ENCODE data around the gene AMOTL2.

AMOTL2 gene

GRCh38 chr3:134345202-134345601 is 29.0 kb downstream of the AMOTL2 start:
- WGBS (ENCODE audit: insufficient coverage): 100% methylated on average over 1 of the region's 1 CpG
- Histone ChIP-seq H3K27ac (ENCODE audit: insufficient read depth in 1 of 2, low read depth in 1 of 2, low read length in 2 of 2, poor library complexity in 1 of 2, severe bottlenecking in 2 of 2) (no peak overlapping the region), H3K27me3 (replicated peaks in 2 of 5; ENCODE audit: control insufficient read depth in 4 of 5, insufficient read depth in 5 of 5, low read length in 4 of 5) (no peaks in the 10 kb centered on the region), H3K4me3 (ENCODE audit: control insufficient read depth in 1 of 7, extremely low read depth in 1 of 7, insufficient read depth in 4 of 7, low read depth in 2 of 7, low read length in 6 of 7) (no peak overlapping the region), H3K36me3 (ENCODE audit: control insufficient read depth in 4 of 4, insufficient read depth in 4 of 4, low read length in 3 of 4) (no peaks in the 10 kb centered on the region), H3K4me1 (ENCODE audit: control extremely low read depth in 1 of 4, control insufficient read depth in 4 of 4, insufficient read depth in 4 of 4, low read length in 3 of 4) (peaks cover 0 to 12% (median 9%) of the 10 kb centered on the region in 4 experiments), H3K9me3 (ENCODE audit: control extremely low read depth in 1 of 5, control insufficient read depth in 4 of 5, insufficient read depth in 2 of 5, low read depth in 1 of 5, low read length in 4 of 5) (peaks cover 0 to 11% (median 5%) of the 10 kb centered on the region in 5 experiments)
- ChIA-PET POLR2A (no interaction called here), CTCF (interaction anchor here (0.6 to 3.1 kb wide), 9 partner anchors 9 to 126 kb away, joined by 3 to 12 read pairs (median 4); no protein-coding TSS in a partner anchor)
- no peak for DNase-seq

- Histone ChIP-seq H3K36me3 (ENCODE audit: control insufficient read depth in 4 of 4, insufficient read depth in 4 of 4, low read length in 3 of 4) (no peaks in the 10 kb centered on the region), H3K27me3 (replicated peaks in 2 of 5; ENCODE audit: control insufficient read depth in 4 of 5, insufficient read depth in 5 of 5, low read length in 4 of 5) (no peaks in the 10 kb centered on the region), H3K9me3 (ENCODE audit: control extremely low read depth in 1 of 5, control insufficient read depth in 4 of 5, insufficient read depth in 2 of 5, low read depth in 1 of 5, low read length in 4 of 5) (peaks cover 0 to 11% (median 5%) of the 10 kb centered on the region in 5 experiments), H3K4me3 (ENCODE audit: control insufficient read depth in 1 of 7, extremely low read depth in 1 of 7, insufficient read depth in 4 of 7, low read depth in 2 of 7, low read length in 6 of 7) (no peak overlapping the region), H3K4me1 (ENCODE audit: control extremely low read depth in 1 of 4, control insufficient read depth in 4 of 4, insufficient read depth in 4 of 4, low read length in 3 of 4) (peaks cover 0 to 12% (median 9%) of the 10 kb centered on the region in 4 experiments), H3K27ac (ENCODE audit: insufficient read depth in 1 of 2, low read depth in 1 of 2, low read length in 2 of 2, poor library complexity in 1 of 2, severe bottlenecking in 2 of 2) (no peak overlapping the region)
- WGBS (ENCODE audit: insufficient coverage): 56% methylated on average over 2 of the region's 2 CpGs
- ChIA-PET CTCF (interaction anchor here (0.8 to 3.1 kb wide), 6 partner anchors 8 to 125 kb away, joined by 3 to 12 read pairs (median 5); no protein-coding TSS in a partner anchor), POLR2A (no interaction called here)
- peak in 2 of 3 donors; percentile 68 to 81 for DNase-seq
Observed at GRCh38 chr3:134344560-134344959, 29.7 kb downstream of the AMOTL2 start.

GRCh38 chr3:134342259-134342658 is 32.0 kb downstream of the AMOTL2 start:
- Histone ChIP-seq H3K27me3 (replicated peaks in 2 of 5; ENCODE audit: control insufficient read depth in 4 of 5, insufficient read depth in 5 of 5, low read length in 4 of 5) (no peaks in the 10 kb centered on the region), H3K9me3 (ENCODE audit: control extremely low read depth in 1 of 5, control insufficient read depth in 4 of 5, insufficient read depth in 2 of 5, low read depth in 1 of 5, low read length in 4 of 5) (peaks cover 0 to 11% (median 5%) of the 10 kb centered on the region in 5 experiments), H3K27ac (ENCODE audit: insufficient read depth in 1 of 2, low read depth in 1 of 2, low read length in 2 of 2, poor library complexity in 1 of 2, severe bottlenecking in 2 of 2) (no peak overlapping the region), H3K4me1 (ENCODE audit: control extremely low read depth in 1 of 4, control insufficient read depth in 4 of 4, insufficient read depth in 4 of 4, low read length in 3 of 4) (peaks cover 0 to 12% (median 9%) of the 10 kb centered on the region in 4 experiments), H3K4me3 (ENCODE audit: control insufficient read depth in 1 of 7, extremely low read depth in 1 of 7, insufficient read depth in 4 of 7, low read depth in 2 of 7, low read length in 6 of 7) (no peak overlapping the region), H3K36me3 (ENCODE audit: control insufficient read depth in 4 of 4, insufficient read depth in 4 of 4, low read length in 3 of 4) (no peaks in the 10 kb centered on the region)
- ChIA-PET CTCF (no interaction called here), POLR2A (no interaction called here)
- WGBS (ENCODE audit: insufficient coverage): 94% methylated on average over 2 of the region's 9 CpGs
- no peak for DNase-seq

- no peak overlapping the region for H3K27ac ChIP-seq (ENCODE audit: insufficient read depth in 1 of 2, low read depth in 1 of 2, low read length in 2 of 2, poor library complexity in 1 of 2, severe bottlenecking in 2 of 2)
- DNase-seq: no peak
- ChIA-PET POLR2A (no interaction called here), CTCF (interaction anchor here (1.6 kb wide), 1 partner anchor 28 kb away, joined by 3 read pairs; no protein-coding TSS in a partner anchor)
- peaks cover 0 to 12% (median 9%) of the 10 kb centered on the region in 4 experiments for H3K4me1 ChIP-seq (ENCODE audit: control extremely low read depth in 1 of 4, control insufficient read depth in 4 of 4, insufficient read depth in 4 of 4, low read length in 3 of 4)
- WGBS (ENCODE audit: insufficient coverage): 94% methylated on average over 2 of the region's 2 CpGs
- H3K36me3 ChIP-seq (ENCODE audit: control insufficient read depth in 4 of 4, insufficient read depth in 4 of 4, low read length in 3 of 4): no peaks in the 10 kb centered on the region
- no peak overlapping the region for H3K4me3 ChIP-seq (ENCODE audit: control insufficient read depth in 1 of 7, extremely low read depth in 1 of 7, insufficient read depth in 4 of 7, low read depth in 2 of 7, low read length in 6 of 7)
- peaks cover 0 to 5% (median 0%) of the 10 kb centered on the region in 5 experiments for H3K9me3 ChIP-seq (ENCODE audit: control extremely low read depth in 1 of 5, control insufficient read depth in 4 of 5, insufficient read depth in 2 of 5, low read depth in 1 of 5, low read length in 4 of 5)
- no peaks in the 10 kb centered on the region for H3K27me3 ChIP-seq (replicated peaks in 2 of 5; ENCODE audit: control insufficient read depth in 4 of 5, insufficient read depth in 5 of 5, low read length in 4 of 5)
Observed at GRCh38 chr3:134341389-134341788, 32.9 kb downstream of the AMOTL2 start.

- Histone ChIP-seq H3K4me1 (ENCODE audit: control extremely low read depth in 1 of 4, control insufficient read depth in 4 of 4, insufficient read depth in 4 of 4, low read length in 3 of 4) (peaks cover 0 to 12% (median 9%) of the 10 kb centered on the region in 4 experiments), H3K9me3 (ENCODE audit: control extremely low read depth in 1 of 5, control insufficient read depth in 4 of 5, insufficient read depth in 2 of 5, low read depth in 1 of 5, low read length in 4 of 5) (peaks cover 0 to under 1% (median 0%) of the 10 kb centered on the region in 5 experiments), H3K4me3 (ENCODE audit: control insufficient read depth in 1 of 7, extremely low read depth in 1 of 7, insufficient read depth in 4 of 7, low read depth in 2 of 7, low read length in 6 of 7) (no peak overlapping the region), H3K27ac (ENCODE audit: insufficient read depth in 1 of 2, low read depth in 1 of 2, low read length in 2 of 2, poor library complexity in 1 of 2, severe bottlenecking in 2 of 2) (no peak overlapping the region), H3K27me3 (replicated peaks in 2 of 5; ENCODE audit: control insufficient read depth in 4 of 5, insufficient read depth in 5 of 5, low read length in 4 of 5) (no peaks in the 10 kb centered on the region), H3K36me3 (ENCODE audit: control insufficient read depth in 4 of 4, insufficient read depth in 4 of 4, low read length in 3 of 4) (no peaks in the 10 kb centered on the region)
- no peak for DNase-seq
- CTCF ChIA-PET: interaction anchor here (1.1 to 1.6 kb wide), 2 partner anchors 11 to 29 kb away, joined by 3 read pairs; no protein-coding TSS in a partner anchor
- POLR2A ChIA-PET: no interaction called here
- 100% methylated on average over 1 of the region's 1 CpG for WGBS (ENCODE audit: insufficient coverage)
Observed at GRCh38 chr3:134340982-134341365, 33.3 kb downstream of the AMOTL2 start.

- Histone ChIP-seq H3K9me3 (ENCODE audit: control extremely low read depth in 1 of 5, control insufficient read depth in 4 of 5, insufficient read depth in 2 of 5, low read depth in 1 of 5, low read length in 4 of 5) (no peaks in the 10 kb centered on the region), H3K4me1 (ENCODE audit: control extremely low read depth in 1 of 4, control insufficient read depth in 4 of 4, insufficient read depth in 4 of 4, low read length in 3 of 4) (peaks cover 0 to 12% (median 9%) of the 10 kb centered on the region in 4 experiments), H3K27ac (ENCODE audit: insufficient read depth in 1 of 2, low read depth in 1 of 2, low read length in 2 of 2, poor library complexity in 1 of 2, severe bottlenecking in 2 of 2) (no peak overlapping the region), H3K27me3 (replicated peaks in 2 of 5; ENCODE audit: control insufficient read depth in 4 of 5, insufficient read depth in 5 of 5, low read length in 4 of 5) (peaks cover 0 to 1% (median 0%) of the 10 kb centered on the region in 5 experiments), H3K4me3 (ENCODE audit: control insufficient read depth in 1 of 7, extremely low read depth in 1 of 7, insufficient read depth in 4 of 7, low read depth in 2 of 7, low read length in 6 of 7) (no peak overlapping the region), H3K36me3 (ENCODE audit: control insufficient read depth in 4 of 4, insufficient read depth in 4 of 4, low read length in 3 of 4) (no peaks in the 10 kb centered on the region)
- DNase-seq: no peak
- CTCF ChIA-PET: interaction anchor here (1.1 to 1.6 kb wide), 2 partner anchors 11 to 29 kb away, joined by 3 read pairs; no protein-coding TSS in a partner anchor
- POLR2A ChIA-PET: no interaction called here
- no CpG with 5 or more reads among the region's 1 CpG for WGBS (ENCODE audit: insufficient coverage)
Observed at GRCh38 chr3:134340362-134340981, 33.8 kb downstream of the AMOTL2 start.

GRCh38 chr3:134339913-134340312 is 34.3 kb downstream of the AMOTL2 start:
- H3K27ac ChIP-seq (ENCODE audit: insufficient read depth in 1 of 2, low read depth in 1 of 2, low read length in 2 of 2, poor library complexity in 1 of 2, severe bottlenecking in 2 of 2): no peak overlapping the region
- no peaks in the 10 kb centered on the region for H3K9me3 ChIP-seq (ENCODE audit: control extremely low read depth in 1 of 5, control insufficient read depth in 4 of 5, insufficient read depth in 2 of 5, low read depth in 1 of 5, low read length in 4 of 5)
- H3K27me3 ChIP-seq (replicated peaks in 2 of 5; ENCODE audit: control insufficient read depth in 4 of 5, insufficient read depth in 5 of 5, low read length in 4 of 5): peaks cover 0 to 1% (median 0%) of the 10 kb centered on the region in 5 experiments
- peaks cover 0 to 7% (median 4%) of the 10 kb centered on the region in 4 experiments for H3K4me1 ChIP-seq (ENCODE audit: control extremely low read depth in 1 of 4, control insufficient read depth in 4 of 4, insufficient read depth in 4 of 4, low read length in 3 of 4)
- no peak for DNase-seq
- H3K4me3 ChIP-seq (ENCODE audit: control insufficient read depth in 1 of 7, extremely low read depth in 1 of 7, insufficient read depth in 4 of 7, low read depth in 2 of 7, low read length in 6 of 7): no peak overlapping the region
- 91% methylated on average over 4 of the region's 5 CpGs for WGBS (ENCODE audit: insufficient coverage)
- H3K36me3 ChIP-seq (ENCODE audit: control insufficient read depth in 4 of 4, insufficient read depth in 4 of 4, low read length in 3 of 4): no peaks in the 10 kb centered on the region
- ChIA-PET POLR2A (no interaction called here), CTCF (interaction anchor here (1.1 to 1.6 kb wide), 2 partner anchors 12 to 30 kb away, joined by 3 read pairs; no protein-coding TSS in a partner anchor)

Data from common myeloid progenitor, CD34-positive (primary cell).